A172 (cell line): ENCODE results near the gene NUDT13. TPM values are rescaled to one million over a fixed set of nuclear protein-coding genes. Genes with fewer than 3 reads are reported as not detected.

Experiments
- DNase-seq: peaks from one replicate; pipeline ENCODE4 v3.0.0-alpha.2; 2015; ENCODE audit warnings: low spot score
- total RNA-seq: library from RNA; depleted of rRNA; stranded (reverse); fragments of >200 nt; shearing (Covaris generic); gene quantifications from 2 replicates; pipeline ENCODE4 v1.2.3, GENCODE V29; 2014; rRNA removed

NUDT13 gene
- total RNA-seq, result 4.0 and 40.4 TPM in 2 replicates

- peak; percentile 88 for DNase-seq
Observed at GRCh38 chr10:73110345-73110849, at the start of gene NUDT13. NUDT13 (plus strand) TSS chr10:73110455; CDS start chr10:73114366, 3,911 bp downstream.

GRCh38 chr10:73060738-73061635, 49.3 kb upstream of the NUDT13 start:
- DNase-seq, result peak; percentile 60

- DNase-seq, result no peak
Observed at GRCh38 chr10:73061743-73062142, 48.5 kb upstream of the NUDT13 start.

- no peak for DNase-seq
Observed at GRCh38 chr10:73065441-73065840, 44.8 kb upstream of the NUDT13 start.

GRCh38 chr10:73073627-73074026, 36.6 kb upstream of the NUDT13 start:
- no peak for DNase-seq

- no peak for DNase-seq
Observed at GRCh38 chr10:73075829-73076228, 34.4 kb upstream of the NUDT13 start.

GRCh38 chr10:73076360-73077183, 33.7 kb upstream of the NUDT13 start:
- DNase-seq, result peak; percentile 40

- DNase-seq, result no peak
Observed at GRCh38 chr10:73079779-73080541, 30.3 kb upstream of the NUDT13 start.

- no peak for DNase-seq
Observed at GRCh38 chr10:73083221-73083620, 27.0 kb upstream of the NUDT13 start.

- DNase-seq, result no peak
Observed at GRCh38 chr10:73084209-73084608, 26.0 kb upstream of the NUDT13 start.

- no peak for DNase-seq
Observed at GRCh38 chr10:73086816-73087215, 23.4 kb upstream of the NUDT13 start.

- DNase-seq, result no peak
Observed at GRCh38 chr10:73088304-73088703, 22.0 kb upstream of the NUDT13 start.

GRCh38 chr10:73092830-73093229, 17.4 kb upstream of the NUDT13 start:
- DNase-seq, result no peak

GRCh38 chr10:73093922-73094850, 16.1 kb upstream of the NUDT13 start:
- DNase-seq, result no peak

- DNase-seq, result no peak
Observed at GRCh38 chr10:73094986-73095480, 15.2 kb upstream of the NUDT13 start.

GRCh38 chr10:73095481-73096021, 14.7 kb upstream of the NUDT13 start:
- peak; percentile 61 for DNase-seq

- DNase-seq, result peak; percentile 51
Observed at GRCh38 chr10:73096041-73096448, 14.2 kb upstream of the NUDT13 start.

GRCh38 chr10:73096449-73097304, 13.6 kb upstream of the NUDT13 start, which contains the start of gene P4HA1:
P4HA1 (minus strand) TSS chr10:73096866; CDS start chr10:73074883, 21,983 bp downstream.
- peak; percentile 96 for DNase-seq

- no peak for DNase-seq
Observed at GRCh38 chr10:73097305-73097670, 13.0 kb upstream of the NUDT13 start.
